AG04449 (cell line): ENCODE measurements around the gene ADSS2.
"Not testable (repeated sequence)": the region's sequence is repeated elsewhere in the genome, so short reads cannot be mapped to it uniquely, and the experiment has no call there.

Source experiments
- CTCF ChIA-PET: fragments of 350-600 bp; formaldehyde crosslinking; extraction: SDS; loops from one replicate; lab custom pipeline; 2021; ENCODE audit warnings: antibody characterized with exemption; lab: Yijun Ruan, JAX
- POLR2A ChIA-PET: fragments of 400-600, 350-600 bp; formaldehyde crosslinking; extraction: SDS; loops from one replicate; lab custom pipeline; 2020; ENCODE audit warnings: antibody characterized with exemption, inconsistent platforms; lab: Yijun Ruan, JAX
- DNase-seq: peaks from one replicate; pipeline ENCODE4 v3.0.0-alpha.2; 2010; ENCODE audit warnings: low read depth, low spot score
- H3K4me3 ChIP-seq: 2 replicates; pipeline ENCODE4 v1.5.1; 2011; ENCODE audit warnings: low read depth, mild to moderate bottlenecking, control low read depth, low read length
- CTCF ChIP-seq: IDR thresholded peaks from one replicate; pipeline ENCODE4 v1.5.1; 2011; ENCODE audit warnings: mild to moderate bottlenecking, moderate library complexity, low read length, control low read depth, inconsistent platforms; ENCODE audit not compliant: insufficient read depth; ENCODE audit errors: missing control alignments

ADSS2 gene

GRCh38 chr1:244375051-244375450, 76.7 kb downstream of the ADSS2 start:
- no peak for TF ChIP-seq CTCF
- DNase-seq = no peak
- no peak overlapping the region for H3K4me3 ChIP-seq
- POLR2A ChIA-PET = no interaction called here
- CTCF ChIA-PET = interaction anchor here (1.6 kb wide), 1 partner anchor 9 kb away, joined by 4 read pairs; no protein-coding TSS in a partner anchor

GRCh38 chr1:244374484-244374883, 77.2 kb downstream of the ADSS2 start:
- POLR2A ChIA-PET, H3K4me3 ChIP-seq, DNase-seq: not testable (repeated sequence)
- CTCF ChIA-PET = interaction anchor here (1.6 kb wide), 1 partner anchor 9 kb away, joined by 4 read pairs; no protein-coding TSS in a partner anchor

GRCh38 chr1:244371242-244372141, 80.2 kb downstream of the ADSS2 start:
- ChIA-PET CTCF (interaction anchor here (0.6 kb wide), 1 partner anchor 733 kb away, joined by 3 read pairs; no protein-coding TSS in a partner anchor), POLR2A (no interaction called here)
- no peak overlapping the region for H3K4me3 ChIP-seq
- DNase-seq = no peak
- no peak for TF ChIP-seq CTCF

- TF ChIP-seq CTCF = no peak
- ChIA-PET CTCF (no interaction called here), POLR2A (no interaction called here)
- H3K4me3 ChIP-seq = no peak overlapping the region
- no peak for DNase-seq
Observed at GRCh38 chr1:244370060-244370637, 81.6 kb downstream of the ADSS2 start.

GRCh38 chr1:244369256-244370057, 82.3 kb downstream of the ADSS2 start:
- ChIA-PET POLR2A (no interaction called here), CTCF (no interaction called here)
- no peak for DNase-seq
- TF ChIP-seq CTCF = no peak
- H3K4me3 ChIP-seq = no peak overlapping the region

- CTCF ChIA-PET = interaction anchor here (0.6 kb wide), 1 partner anchor 25 kb away, joined by 3 read pairs; no protein-coding TSS in a partner anchor
- DNase-seq = no peak
- POLR2A ChIA-PET = no interaction called here
- H3K4me3 ChIP-seq = no peak overlapping the region
- TF ChIP-seq CTCF = no peak
Observed at GRCh38 chr1:244368279-244368678, 83.4 kb downstream of the ADSS2 start.
